Stimulated activated effector memory CD8-positive, alpha-beta T cell treated with anti-CD3 and anti-CD28 coated beads, Interleukin-12 subunit alpha, Interleukin-12 subunit beta, amount 100 ng/mL, for 72 hours (primary cell): ENCODE measurements around the gene ATXN7L1.
A peak's percentile ranks its signal among the peaks of the same experiment; 100 is the strongest.
"Not testable (repeated sequence)": the region's sequence is repeated elsewhere in the genome, so short reads cannot be mapped to it uniquely, and the experiment has no call there.

ENCODE experiments used
- ATAC-seq: fragments of 150-1000 bp; cut with Tn5 transposase; 2 replicates; pipeline ENCODE4 v1.10.0; 2021
- DNase-seq, 2 donors: peaks; one replicate each; pipeline ENCODE4 v3.0.0; 2021 to 2022; ENCODE audit warnings: low spot score in 2 of 2
- H3K27ac Mint-ChIP-seq: one replicate; pipeline ENCODE4 v1.8.0; 2022; ENCODE audit warnings: mild to moderate bottlenecking, mixed read lengths
- H3K36me3 Mint-ChIP-seq: one replicate; pipeline ENCODE4 v1.8.0; 2022; ENCODE audit warnings: mild to moderate bottlenecking, mixed read lengths
- H3K4me1 Mint-ChIP-seq: one replicate; pipeline ENCODE4 v1.8.0; 2022; ENCODE audit warnings: mixed read lengths
- H3K4me3 Mint-ChIP-seq: one replicate; pipeline ENCODE4 v1.8.0; 2022; ENCODE audit warnings: mild to moderate bottlenecking, mixed read lengths
- H3K9me3 Mint-ChIP-seq: one replicate; pipeline ENCODE4 v1.8.0; 2022; ENCODE audit warnings: mixed read lengths

Gene ATXN7L1

GRCh38 chr7:105794741-105795729 lies 81.4 kb downstream of the ATXN7L1 start:
- no peak for ATAC-seq
- no peak overlapping the region for H3K27ac Mint-ChIP-seq
- no peak for DNase-seq
- peaks cover 36% of the 10 kb centered on the region for H3K4me1 Mint-ChIP-seq
- H3K36me3 Mint-ChIP-seq, result no peaks in the 10 kb centered on the region
- no peaks in the 10 kb centered on the region for H3K9me3 Mint-ChIP-seq
- H3K4me3 Mint-ChIP-seq, result no peak overlapping the region

GRCh38 chr7:105792488-105793370 lies 83.7 kb downstream of the ATXN7L1 start:
- Mint-ChIP-seq H3K36me3 (no peaks in the 10 kb centered on the region), H3K4me1 (peaks cover 23% of the 10 kb centered on the region), H3K9me3 (no peaks in the 10 kb centered on the region), H3K4me3 (no peak overlapping the region), H3K27ac (no peak overlapping the region)
- DNase-seq (no peak), ATAC-seq (no peak)

- no peaks in the 10 kb centered on the region for H3K36me3 Mint-ChIP-seq
- H3K9me3 Mint-ChIP-seq, result no peaks in the 10 kb centered on the region
- H3K4me3 Mint-ChIP-seq, result no peak overlapping the region
- no peak for DNase-seq
- no peak for ATAC-seq
- no peak overlapping the region for H3K27ac Mint-ChIP-seq
- peaks cover 17% of the 10 kb centered on the region for H3K4me1 Mint-ChIP-seq
Observed at GRCh38 chr7:105791926-105792325, 84.5 kb downstream of the ATXN7L1 start.

GRCh38 chr7:105790996-105791395 lies 85.4 kb downstream of the ATXN7L1 start:
- Mint-ChIP-seq H3K9me3 (no peaks in the 10 kb centered on the region), H3K4me3 (no peak overlapping the region), H3K4me1 (peaks cover 14% of the 10 kb centered on the region), H3K36me3 (no peaks in the 10 kb centered on the region), H3K27ac (no peak overlapping the region)
- ATAC-seq (no peak), DNase-seq (no peak)

- H3K9me3 Mint-ChIP-seq, H3K4me3 Mint-ChIP-seq, DNase-seq, H3K36me3 Mint-ChIP-seq, ATAC-seq, H3K27ac Mint-ChIP-seq: not testable (repeated sequence)
- peaks cover 14% of the 10 kb centered on the region for H3K4me1 Mint-ChIP-seq
Observed at GRCh38 chr7:105790452-105790851, 85.9 kb downstream of the ATXN7L1 start.

- no peaks in the 10 kb centered on the region for H3K36me3 Mint-ChIP-seq
- ATAC-seq, result no peak
- H3K9me3 Mint-ChIP-seq, result no peaks in the 10 kb centered on the region
- no peak overlapping the region for H3K4me3 Mint-ChIP-seq
- no peak overlapping the region for H3K27ac Mint-ChIP-seq
- peaks cover 20% of the 10 kb centered on the region for H3K4me1 Mint-ChIP-seq
- DNase-seq, result no peak
Observed at GRCh38 chr7:105788816-105789349, 87.5 kb downstream of the ATXN7L1 start.

- Mint-ChIP-seq H3K36me3 (no peaks in the 10 kb centered on the region), H3K9me3 (no peaks in the 10 kb centered on the region), H3K4me1 (peaks cover 19% of the 10 kb centered on the region), H3K27ac (no peak overlapping the region), H3K4me3 (no peak overlapping the region)
- DNase-seq, result no peak
- ATAC-seq, result no peak
Observed at GRCh38 chr7:105788356-105788755, 88.0 kb downstream of the ATXN7L1 start.

- H3K9me3 Mint-ChIP-seq, result no peaks in the 10 kb centered on the region
Observed at GRCh38 chr7:105787793-105788192, 88.6 kb downstream of the ATXN7L1 start.

GRCh38 chr7:105786520-105787470 lies 89.6 kb downstream of the ATXN7L1 start:
- no peaks in the 10 kb centered on the region for H3K36me3 Mint-ChIP-seq
- H3K4me1 Mint-ChIP-seq, result peaks cover 7% of the 10 kb centered on the region
- DNase-seq (no peak), ATAC-seq (no peak)
- H3K9me3 Mint-ChIP-seq, result no peaks in the 10 kb centered on the region
- no peak overlapping the region for H3K4me3 Mint-ChIP-seq
- H3K27ac Mint-ChIP-seq, result no peak overlapping the region

More at GRCh38 chr7:105787793-105788192, 88.6 kb downstream of the ATXN7L1 start:
- no peak for DNase-seq
- ATAC-seq, result no peak
- Mint-ChIP-seq H3K36me3 (no peaks in the 10 kb centered on the region), H3K4me1 (peaks cover 14% of the 10 kb centered on the region), H3K4me3 (no peak overlapping the region), H3K27ac (no peak overlapping the region)

GRCh38 chr7:105782391-105783042 lies 93.9 kb downstream of the ATXN7L1 start:
- Mint-ChIP-seq H3K9me3 (no peaks in the 10 kb centered on the region), H3K4me1 (peaks cover 7% of the 10 kb centered on the region), H3K4me3 (no peak overlapping the region), H3K36me3 (no peaks in the 10 kb centered on the region), H3K27ac (no peak overlapping the region)
- no peak for DNase-seq
- ATAC-seq, result peak; percentile 97

GRCh38 chr7:105779856-105780780 lies 96.3 kb downstream of the ATXN7L1 start:
- ATAC-seq (no peak), DNase-seq (no peak)
- Mint-ChIP-seq H3K4me1 (peaks cover 7% of the 10 kb centered on the region), H3K4me3 (no peak overlapping the region), H3K27ac (no peak overlapping the region), H3K36me3 (no peaks in the 10 kb centered on the region), H3K9me3 (no peaks in the 10 kb centered on the region)

- H3K4me3 Mint-ChIP-seq, result no peak overlapping the region
- H3K9me3 Mint-ChIP-seq, result no peaks in the 10 kb centered on the region
- no peak overlapping the region for H3K27ac Mint-ChIP-seq
- DNase-seq (no peak), ATAC-seq (no peak)
- H3K36me3 Mint-ChIP-seq, result no peaks in the 10 kb centered on the region
- H3K4me1 Mint-ChIP-seq, result no peaks in the 10 kb centered on the region
Observed at GRCh38 chr7:105778956-105779355, 97.4 kb downstream of the ATXN7L1 start.
